Neural cell (in vitro differentiated cells): ENCODE results near the gene RNU6-7.

ENCODE experiments used
- EZH2 ChIP-seq: fragments of 200-600, 300-800 bp; shearing (Covaris generic), sonication (generic); IDR thresholded peaks from 2 replicates; pipeline ENCODE4 v1.6.1; 2014; ENCODE audit warnings: antibody characterized with exemption, low read length, borderline replicate concordance, mild to moderate bottlenecking; ENCODE audit not compliant: insufficient read depth, poor library complexity, severe bottlenecking
- POLR2AphosphoS5 ChIP-seq: IDR thresholded peaks from 2 replicates; pipeline ENCODE4 v1.6.1; 2012
- RAD21 ChIP-seq: fragments of 450-650 bp; conservative IDR thresholded peaks from 2 replicates; pipeline ENCODE4 v1.6.1; 2014; ENCODE audit warnings: antibody characterized with exemption, mild to moderate bottlenecking, moderate library complexity
- TAF1 ChIP-seq: IDR thresholded peaks from 2 replicates; pipeline ENCODE4 v1.6.1; 2012; ENCODE audit warnings: low read depth
- TF ChIP-seq, protein P1 (sequence below): fragments of 450-650 bp; IDR thresholded peaks from 2 replicates; pipeline ENCODE4 v1.5.1; 2014; ENCODE audit warnings: antibody characterized with exemption, mild to moderate bottlenecking, moderate library complexity; ENCODE audit not compliant: poor library complexity, severe bottlenecking
- TF ChIP-seq, protein P2 (sequence below): IDR thresholded peaks from 2 replicates; pipeline ENCODE4 v1.6.1; 2012; ENCODE audit warnings: borderline replicate concordance

DNA sequence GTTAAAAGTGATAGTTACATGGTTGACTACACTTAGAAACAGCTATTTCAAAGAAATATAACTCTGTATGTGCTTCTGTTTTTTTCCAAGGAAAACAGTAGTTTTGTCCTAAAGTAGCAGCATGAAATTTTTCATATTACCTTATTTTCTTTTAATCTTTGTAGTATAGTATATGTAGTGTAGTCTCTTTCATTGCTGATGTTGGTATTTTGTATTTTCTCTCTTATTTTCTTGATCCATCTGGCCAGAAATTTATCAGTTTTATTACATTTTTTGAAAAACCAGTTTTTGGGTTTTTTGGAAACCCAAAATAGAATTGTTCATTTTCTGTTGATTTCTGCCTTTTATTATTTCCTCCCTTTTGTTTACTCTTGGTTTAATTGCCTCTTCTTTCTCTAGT is 7.6 kb downstream of the RNU6-7 start:
- TF ChIP-seq, protein P1, sequence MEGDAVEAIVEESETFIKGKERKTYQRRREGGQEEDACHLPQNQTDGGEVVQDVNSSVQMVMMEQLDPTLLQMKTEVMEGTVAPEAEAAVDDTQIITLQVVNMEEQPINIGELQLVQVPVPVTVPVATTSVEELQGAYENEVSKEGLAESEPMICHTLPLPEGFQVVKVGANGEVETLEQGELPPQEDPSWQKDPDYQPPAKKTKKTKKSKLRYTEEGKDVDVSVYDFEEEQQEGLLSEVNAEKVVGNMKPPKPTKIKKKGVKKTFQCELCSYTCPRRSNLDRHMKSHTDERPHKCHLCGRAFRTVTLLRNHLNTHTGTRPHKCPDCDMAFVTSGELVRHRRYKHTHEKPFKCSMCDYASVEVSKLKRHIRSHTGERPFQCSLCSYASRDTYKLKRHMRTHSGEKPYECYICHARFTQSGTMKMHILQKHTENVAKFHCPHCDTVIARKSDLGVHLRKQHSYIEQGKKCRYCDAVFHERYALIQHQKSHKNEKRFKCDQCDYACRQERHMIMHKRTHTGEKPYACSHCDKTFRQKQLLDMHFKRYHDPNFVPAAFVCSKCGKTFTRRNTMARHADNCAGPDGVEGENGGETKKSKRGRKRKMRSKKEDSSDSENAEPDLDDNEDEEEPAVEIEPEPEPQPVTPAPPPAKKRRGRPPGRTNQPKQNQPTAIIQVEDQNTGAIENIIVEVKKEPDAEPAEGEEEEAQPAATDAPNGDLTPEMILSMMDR = no peak
- TF ChIP-seq EZH2 = no peak
- no peak for TF ChIP-seq TAF1
- TF ChIP-seq, protein P2, sequence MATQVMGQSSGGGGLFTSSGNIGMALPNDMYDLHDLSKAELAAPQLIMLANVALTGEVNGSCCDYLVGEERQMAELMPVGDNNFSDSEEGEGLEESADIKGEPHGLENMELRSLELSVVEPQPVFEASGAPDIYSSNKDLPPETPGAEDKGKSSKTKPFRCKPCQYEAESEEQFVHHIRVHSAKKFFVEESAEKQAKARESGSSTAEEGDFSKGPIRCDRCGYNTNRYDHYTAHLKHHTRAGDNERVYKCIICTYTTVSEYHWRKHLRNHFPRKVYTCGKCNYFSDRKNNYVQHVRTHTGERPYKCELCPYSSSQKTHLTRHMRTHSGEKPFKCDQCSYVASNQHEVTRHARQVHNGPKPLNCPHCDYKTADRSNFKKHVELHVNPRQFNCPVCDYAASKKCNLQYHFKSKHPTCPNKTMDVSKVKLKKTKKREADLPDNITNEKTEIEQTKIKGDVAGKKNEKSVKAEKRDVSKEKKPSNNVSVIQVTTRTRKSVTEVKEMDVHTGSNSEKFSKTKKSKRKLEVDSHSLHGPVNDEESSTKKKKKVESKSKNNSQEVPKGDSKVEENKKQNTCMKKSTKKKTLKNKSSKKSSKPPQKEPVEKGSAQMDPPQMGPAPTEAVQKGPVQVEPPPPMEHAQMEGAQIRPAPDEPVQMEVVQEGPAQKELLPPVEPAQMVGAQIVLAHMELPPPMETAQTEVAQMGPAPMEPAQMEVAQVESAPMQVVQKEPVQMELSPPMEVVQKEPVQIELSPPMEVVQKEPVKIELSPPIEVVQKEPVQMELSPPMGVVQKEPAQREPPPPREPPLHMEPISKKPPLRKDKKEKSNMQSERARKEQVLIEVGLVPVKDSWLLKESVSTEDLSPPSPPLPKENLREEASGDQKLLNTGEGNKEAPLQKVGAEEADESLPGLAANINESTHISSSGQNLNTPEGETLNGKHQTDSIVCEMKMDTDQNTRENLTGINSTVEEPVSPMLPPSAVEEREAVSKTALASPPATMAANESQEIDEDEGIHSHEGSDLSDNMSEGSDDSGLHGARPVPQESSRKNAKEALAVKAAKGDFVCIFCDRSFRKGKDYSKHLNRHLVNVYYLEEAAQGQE = no peak
- TF ChIP-seq POLR2AphosphoS5 = no peak
- TF ChIP-seq RAD21 = no peak
